H1 (cell line): ENCODE measurements around the gene OTUD4. TPM values are rescaled to one million over a fixed set of nuclear protein-coding genes. Genes with fewer than 3 reads are reported as not detected.

Experiments used
- CTCF ChIA-PET: fragments of 300-600 bp; sonication (Branson Sonifier 250); formaldehyde crosslinking; loops from one replicate; lab custom pipeline; 2021; ENCODE audit not compliant: partially characterized antibody; lab: Charles Lee
- POLR2A ChIA-PET: fragments of 300-600 bp; sonication (Branson Sonifier 250); formaldehyde crosslinking; loops from one replicate; lab custom pipeline; 2021; ENCODE audit warnings: inconsistent platforms; ENCODE audit not compliant: partially characterized antibody; lab: Charles Lee
- DNase-seq, 2 experiments: peaks; one replicate each; pipeline versions ENCODE4 v3.0.0 to v3.0.0-alpha.2; 2010 to 2022; ENCODE audit warnings: low spot score in 2 of 2, low read depth in 1 of 2, mixed read lengths in 1 of 2
- FAIRE-seq: peaks from 2 replicates; lab custom pipeline; 2011; peaks lifted over from hg19 to GRCh38; lab: Jason Lieb, UNC
- H2AFZ ChIP-seq: 2 replicates; pipeline ENCODE4 v1.8.1; 2012; ENCODE audit warnings: low read length, inconsistent platforms
- H2AK5ac ChIP-seq: 2 replicates; pipeline ENCODE4 v1.6.1; 2013; ENCODE audit warnings: low read depth, low read length
- H2BK120ac ChIP-seq: replicated peaks from 2 replicates; pipeline ENCODE3; 2013; ENCODE audit warnings: low read depth, low read length, inconsistent platforms
- H2BK12ac ChIP-seq: 2 replicates; pipeline ENCODE4 v1.6.1; 2013; ENCODE audit warnings: low read depth, low read length
- H2BK15ac ChIP-seq: 2 replicates; pipeline ENCODE4 v1.6.1; 2013; ENCODE audit warnings: low read length
- H2BK20ac ChIP-seq: 2 replicates; pipeline ENCODE4 v1.6.1; 2013; ENCODE audit warnings: low read length
- H2BK5ac ChIP-seq: 2 replicates; pipeline ENCODE4 v1.6.1; 2013; ENCODE audit warnings: low read depth, low read length
- H3K14ac ChIP-seq: 2 replicates; pipeline ENCODE4 v1.6.1; 2013; ENCODE audit warnings: inconsistent platforms; ENCODE audit not compliant: insufficient read length
- H3K18ac ChIP-seq: 2 replicates; pipeline ENCODE4 v1.6.1; 2013; ENCODE audit warnings: low read length; ENCODE audit errors: extremely low read depth
- H3K23ac ChIP-seq: 2 replicates; pipeline ENCODE4 v1.6.1; 2013; ENCODE audit warnings: inconsistent platforms; ENCODE audit not compliant: insufficient read length
- H3K23me2 ChIP-seq: 2 replicates; pipeline ENCODE4 v1.6.1; 2013; ENCODE audit warnings: low read depth, low read length
- H3K27ac ChIP-seq: 2 replicates; pipeline ENCODE4 v1.6.1; 2011; ENCODE audit warnings: low read depth, low read length, inconsistent platforms
- H3K27me3 ChIP-seq, 4 experiments: replicated peaks in 1 of 4; 1 replicate in 1 of 4; 2 replicates in 3 of 4; pipeline versions ENCODE4 v1.6.1 to v1.8.1; 2011 to 2013; ENCODE audit warnings: low read length in 3 of 4, mild to moderate bottlenecking in 3 of 4, inconsistent platforms in 2 of 4, mixed read lengths in 2 of 4, moderate library complexity in 1 of 4; ENCODE audit not compliant: control insufficient read depth in 3 of 4, insufficient read depth in 3 of 4; ENCODE audit errors: extremely low read depth in 1 of 4
- H3K36me3 ChIP-seq, 4 experiments: 2 replicates each; pipeline versions ENCODE4 v1.6.1 to v1.8.1; 2011 to 2013; ENCODE audit warnings: mild to moderate bottlenecking in 4 of 4, low read length in 3 of 4, moderate library complexity in 2 of 4, control low read depth in 1 of 4, inconsistent platforms in 1 of 4; ENCODE audit not compliant: insufficient read depth in 4 of 4, control insufficient read depth in 2 of 4
- H3K4ac ChIP-seq: replicated peaks from 2 replicates; pipeline ENCODE3; 2013; ENCODE audit warnings: low read length, low read depth, mixed read lengths, inconsistent platforms; ENCODE audit not compliant: insufficient read length
- H3K4me1 ChIP-seq, 4 experiments: replicated peaks in 1 of 4; 1 replicate in 1 of 4; 2 replicates in 3 of 4; pipeline versions ENCODE4 v1.6.1 to v1.8.1; 2011 to 2013; ENCODE audit warnings: low read length in 3 of 4, inconsistent platforms in 2 of 4, mixed read lengths in 1 of 4; ENCODE audit not compliant: insufficient read depth in 4 of 4, control insufficient read depth in 3 of 4
- H3K4me2 ChIP-seq, 2 experiments: 2 replicates each; pipeline versions ENCODE4 v1.6.1 to v1.8.1; 2011 to 2013; ENCODE audit warnings: low read depth in 2 of 2, low read length in 2 of 2, control low read depth in 1 of 2, inconsistent platforms in 1 of 2, mild to moderate bottlenecking in 1 of 2; ENCODE audit not compliant: insufficient read depth in 1 of 2
- H3K4me3 ChIP-seq, 4 experiments: fragments of 200-600, 300-600 bp in 1 of 4; sonication (generic), shearing (Covaris generic), sonication (Bioruptor Twin) in 1 of 4; 2 replicates each; pipeline versions ENCODE4 v1.5.1 to v1.8.1; 2011 to 2016; ENCODE audit warnings: low read length in 4 of 4, low read depth in 3 of 4, control low read depth in 2 of 4, inconsistent platforms in 2 of 4, mild to moderate bottlenecking in 2 of 4, mixed read lengths in 1 of 4, moderate library complexity in 1 of 4; ENCODE audit not compliant: insufficient read depth in 2 of 4; ENCODE audit errors: extremely low read depth in 1 of 4
- H3K56ac ChIP-seq: replicated peaks from 2 replicates; pipeline ENCODE3; 2013; ENCODE audit warnings: low read depth, mild to moderate bottlenecking, mixed read lengths, low read length, inconsistent platforms; ENCODE audit not compliant: insufficient read length
- H3K79me1 ChIP-seq: 2 replicates; pipeline ENCODE4 v1.6.1; 2013; ENCODE audit warnings: low read depth, low read length, control low read depth
- H3K79me2 ChIP-seq, 2 experiments: 2 replicates each; pipeline versions ENCODE4 v1.6.1 to v1.8.1; 2012 to 2013; ENCODE audit warnings: low read length in 2 of 2, mild to moderate bottlenecking in 2 of 2, inconsistent platforms in 1 of 2; ENCODE audit not compliant: insufficient read depth in 2 of 2, control insufficient read depth in 1 of 2
- H3K9ac ChIP-seq, 4 experiments: replicated peaks in 1 of 4; 1 replicate in 1 of 4; 2 replicates in 3 of 4; pipeline versions ENCODE4 v1.6.1 to v1.8.1; 2011 to 2013; ENCODE audit warnings: low read depth in 3 of 4, low read length in 3 of 4, control low read depth in 2 of 4, mild to moderate bottlenecking in 2 of 4, moderate library complexity in 2 of 4, inconsistent platforms in 1 of 4; ENCODE audit errors: extremely low read depth in 1 of 4
- H3K9me3 ChIP-seq, 2 experiments: 2 replicates each; pipeline versions ENCODE4 v1.6.1 to v1.8.1; 2012 to 2013; ENCODE audit warnings: mild to moderate bottlenecking in 2 of 2, moderate library complexity in 2 of 2, control low read depth in 1 of 2, inconsistent platforms in 1 of 2, low read depth in 1 of 2, low read length in 1 of 2, mixed read lengths in 1 of 2; ENCODE audit not compliant: insufficient read depth in 2 of 2
- H4K20me1 ChIP-seq, 2 experiments: replicated peaks in 1 of 2; 2 replicates each; pipeline versions ENCODE3 to v1.8.1; 2011 to 2013; ENCODE audit warnings: inconsistent platforms in 2 of 2, low read length in 2 of 2, mild to moderate bottlenecking in 1 of 2; ENCODE audit not compliant: insufficient read depth in 2 of 2, control insufficient read depth in 1 of 2
- H4K5ac ChIP-seq: 2 replicates; pipeline ENCODE4 v1.6.1; 2013; ENCODE audit warnings: low read length, low read depth, mixed read lengths, inconsistent platforms; ENCODE audit not compliant: insufficient read length
- H4K8ac ChIP-seq: 2 replicates; pipeline ENCODE4 v1.8.0; 2013; ENCODE audit warnings: mild to moderate bottlenecking, moderate library complexity, low read length, inconsistent platforms; ENCODE audit not compliant: insufficient read depth; ENCODE audit errors: extremely low read depth
- H4K91ac ChIP-seq: replicated peaks from 2 replicates; pipeline ENCODE3; 2013; ENCODE audit warnings: low read length, mixed read lengths, inconsistent platforms; ENCODE audit not compliant: insufficient read length
- CHD2 ChIP-seq: IDR thresholded peaks from 2 replicates; pipeline ENCODE4 v1.6.1; 2012; ENCODE audit warnings: low read length, improper control_type of control experiment
- WGBS, 2 experiments: shearing (Covaris generic) in 1 of 2; methylation state at CpG; one replicate each; pipeline versions ENCODE4 v1.1.6 to v1.1.7; 2013 to 2015; ENCODE audit warnings: low lambda C conversion rate in 2 of 2, mixed read lengths in 2 of 2, inconsistent platforms in 1 of 2, low coverage in 1 of 2, missing lambda C conversion rate in 1 of 2; ENCODE audit not compliant: insufficient replicate concordance in 2 of 2, insufficient coverage in 1 of 2, insufficient read length in 1 of 2; ENCODE audit errors: extremely low coverage in 1 of 2, missing lambda C conversion rate in 1 of 2; 5-methylcytosine and 5-hydroxymethylcytosine counted together
- polyA plus RNA-seq, 7 experiments: library from polyadenylated mRNA; depleted of rRNA in 3 of 7; stranded (reverse) in 5 of 7; unstranded in 2 of 7; fragments of >200 nt in 5 of 7; fragments of 200-250 nt in 2 of 7; gene quantifications; 1 replicate in 5 of 7; 2 replicates in 1 of 7; 4 replicates in 1 of 7; pipeline versions ENCODE4 v1.2.1 to v1.2.3, GENCODE V29; 2011 to 2013; ENCODE audit warnings: missing spikeins in 2 of 7, mixed read lengths in 2 of 7
- total RNA-seq: library from RNA; stranded (reverse); fragmentation: NEBNext Ultra II Directional; extraction: Animal tissue kit (Norgen Biotek cat#: 25700); gene quantifications from 2 replicates; pipeline ENCODE4 v1.2.1, GENCODE V29; 2021

Gene OTUD4
- total and polyA plus RNA-seq, 2 of the 8 experiments (the other 6 are each of a cell fraction or from before 2014, with no cell fraction given), result 17.4 to 57.0 TPM

GRCh38 chr4:145200366-145200765, 20.0 kb upstream of the OTUD4 start:
- H3K23me2 ChIP-seq, result no peaks in the 10 kb centered on the region
- H3K56ac ChIP-seq, result no peak overlapping the region
- no peak overlapping the region for H2AFZ ChIP-seq
- no peak overlapping the region for H3K18ac ChIP-seq
- no peak overlapping the region for H3K4me2 ChIP-seq
- H3K4me1 ChIP-seq, result no peaks in the 10 kb centered on the region
- no peak overlapping the region for H2BK5ac ChIP-seq
- H4K91ac ChIP-seq, result no peak overlapping the region
- H4K5ac ChIP-seq, result no peak overlapping the region
- no peak overlapping the region for H2BK120ac ChIP-seq
- H3K9ac ChIP-seq, result no peak overlapping the region
- H3K4ac ChIP-seq, result no peak overlapping the region
- H4K20me1 ChIP-seq, result no peaks in the 10 kb centered on the region
- TF ChIP-seq CHD2, result no peak
- no peak overlapping the region for H2BK20ac ChIP-seq
- H3K79me2 ChIP-seq, result no peaks in the 10 kb centered on the region
- no peak overlapping the region for H3K27ac ChIP-seq
- H2BK15ac ChIP-seq, result no peak overlapping the region
- H3K27me3 ChIP-seq, result no peaks in the 10 kb centered on the region
- no peak overlapping the region for H3K23ac ChIP-seq
- no peak overlapping the region for H3K14ac ChIP-seq
- DNase-seq (no peak), FAIRE-seq (no peak)
- no peak overlapping the region for H4K8ac ChIP-seq
- POLR2A ChIA-PET, result no interaction called here
- no peak overlapping the region for H2BK12ac ChIP-seq
- no peaks in the 10 kb centered on the region for H3K9me3 ChIP-seq
- CTCF ChIA-PET, result interaction anchor here (1.8 kb wide), 1 partner anchor 16 kb away, joined by 7 read pairs; no protein-coding TSS in a partner anchor
- no peak overlapping the region for H3K4me3 ChIP-seq
- no peaks in the 10 kb centered on the region for H3K79me1 ChIP-seq
- no peaks in the 10 kb centered on the region for H3K36me3 ChIP-seq
- WGBS, 2 experiments, result 90% methylated on average over 4 of the region's 4 CpGs; no CpG with 5 or more reads in 1 of the 2 experiments
- no peak overlapping the region for H2AK5ac ChIP-seq
